ENCODE data around the gene MRRF.
A peak's percentile ranks its signal among the peaks of the same experiment; 100 is the strongest.

The MRRF gene

DNA sequence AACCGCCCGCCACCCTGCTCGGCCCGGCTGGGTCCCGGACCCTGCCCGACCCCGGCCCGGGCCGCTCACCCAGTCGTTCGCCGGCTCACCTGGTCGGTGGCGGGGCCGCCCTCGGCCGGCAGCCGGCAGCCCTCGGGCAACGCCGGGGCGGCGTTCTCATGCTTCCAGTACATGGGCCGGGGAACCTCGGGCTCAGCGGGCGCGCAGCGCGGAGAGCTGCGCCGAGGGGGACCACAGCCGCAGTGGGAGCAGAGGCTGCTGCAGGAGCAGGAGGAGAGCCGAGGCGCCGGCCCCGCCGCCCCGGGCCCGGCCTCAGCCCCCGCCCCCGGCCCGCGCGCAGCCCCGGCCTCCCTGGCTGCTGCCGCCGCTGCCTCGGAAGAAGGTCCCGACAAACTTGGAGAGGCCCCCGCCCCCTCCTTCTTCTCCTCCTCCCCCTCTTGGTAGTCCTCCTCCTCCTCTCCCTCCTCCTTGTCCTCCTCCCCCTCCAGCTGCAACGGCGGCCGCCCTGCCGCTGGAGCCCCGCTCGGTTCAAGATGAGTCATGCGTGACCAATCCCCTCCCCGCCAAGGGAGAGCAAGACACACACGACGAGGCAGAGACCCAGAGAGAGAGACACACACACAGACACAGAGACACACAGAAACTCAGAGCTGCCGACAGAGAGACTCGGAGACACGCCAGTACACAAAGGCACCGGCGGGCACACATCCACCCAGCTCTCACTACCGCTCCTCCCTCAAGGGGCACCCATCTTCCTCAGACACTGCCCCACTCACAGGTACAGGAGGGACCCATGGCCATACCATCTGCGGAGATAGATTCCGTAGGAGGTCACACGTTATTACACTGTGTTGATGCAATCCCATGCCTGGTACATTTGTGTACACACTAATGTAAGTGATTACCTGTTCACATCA lies 35.9 kb upstream of the MRRF start, which contains the start of gene LHX6:
TSS of gene LHX6 (minus strand) at position 390 of the 917 bp plus-strand sequence. CDS start at position 173, 217 bp downstream.
- no peak for DNase-seq

DNA sequence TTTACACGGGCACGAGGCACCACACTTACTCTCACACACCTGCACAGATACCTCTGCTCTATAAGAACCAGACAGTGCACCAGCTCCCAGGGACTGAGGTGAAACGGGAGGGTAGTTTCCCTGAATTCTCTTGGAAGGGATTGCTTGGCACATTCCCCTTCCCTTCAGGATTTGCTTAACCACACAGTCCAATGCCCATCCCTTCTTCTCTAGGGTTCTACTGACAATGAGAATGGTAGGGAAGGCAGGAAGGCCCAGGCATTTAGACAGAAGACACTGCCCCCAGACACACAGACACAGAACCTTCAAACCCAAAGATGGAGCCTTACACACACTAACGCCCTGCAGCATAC lies 35.2 kb upstream of the MRRF start:
- DNase-seq: no peak

DNA sequence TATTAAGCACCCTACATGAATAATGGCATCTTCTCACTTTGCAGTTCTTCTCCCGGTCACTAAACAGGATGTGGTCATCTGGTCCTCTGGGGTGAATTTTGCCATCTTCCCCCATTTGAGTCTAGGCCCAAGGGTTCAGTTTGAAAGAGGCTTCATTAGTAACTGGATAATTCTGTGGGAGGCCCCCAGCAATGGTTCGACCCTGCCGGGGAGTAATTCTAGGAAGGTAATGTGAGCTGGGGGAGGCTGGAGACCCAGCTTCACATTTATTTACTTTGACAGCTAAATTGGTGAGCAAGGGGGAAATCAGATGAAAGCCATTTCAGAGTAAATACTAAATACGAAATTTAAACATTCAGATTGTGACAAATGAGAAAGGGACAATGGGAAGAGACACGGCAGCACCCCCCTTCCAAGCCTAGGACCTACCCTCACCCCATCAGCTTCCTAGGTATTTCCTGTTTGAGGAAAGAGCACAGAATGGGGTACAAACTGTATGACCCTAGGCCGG lies 31.8 kb upstream of the MRRF start:
- DNase-seq: no peak

DNA sequence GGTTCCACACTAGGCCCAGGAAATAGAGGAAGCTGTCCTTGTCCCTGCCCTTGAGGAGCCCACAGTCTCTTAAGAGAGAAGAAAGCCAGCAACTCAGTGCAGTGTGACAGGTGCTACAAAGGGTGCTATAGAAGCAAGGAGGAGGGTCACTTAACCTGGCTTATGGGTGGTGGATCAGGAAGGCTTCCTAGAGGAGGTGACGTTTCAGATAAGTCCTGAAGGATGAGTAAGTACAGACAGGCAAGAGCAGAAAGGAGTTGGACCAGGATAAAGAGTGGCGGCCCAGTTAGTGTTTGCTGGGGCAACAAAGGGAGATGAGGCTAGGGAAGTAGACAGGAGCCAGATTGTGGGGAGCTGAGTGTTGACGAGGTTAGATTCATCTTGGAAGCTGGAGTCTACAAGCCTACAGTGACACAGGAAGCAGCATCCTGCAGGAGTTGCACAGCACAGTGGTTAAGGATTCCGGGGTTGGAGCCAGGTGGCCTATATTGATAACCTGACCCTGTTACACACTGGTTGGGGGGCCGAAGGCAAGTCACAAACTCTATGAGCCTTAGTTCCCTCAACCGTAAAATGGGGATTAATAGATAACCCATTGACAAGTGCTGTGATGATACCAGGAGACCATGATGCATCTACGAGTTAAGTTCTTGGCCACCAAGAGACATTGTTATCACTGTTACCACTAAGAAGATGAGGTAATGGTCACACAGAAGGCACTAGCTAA lies 30.5 kb upstream of the MRRF start:
- DNase-seq: no peak

DNA sequence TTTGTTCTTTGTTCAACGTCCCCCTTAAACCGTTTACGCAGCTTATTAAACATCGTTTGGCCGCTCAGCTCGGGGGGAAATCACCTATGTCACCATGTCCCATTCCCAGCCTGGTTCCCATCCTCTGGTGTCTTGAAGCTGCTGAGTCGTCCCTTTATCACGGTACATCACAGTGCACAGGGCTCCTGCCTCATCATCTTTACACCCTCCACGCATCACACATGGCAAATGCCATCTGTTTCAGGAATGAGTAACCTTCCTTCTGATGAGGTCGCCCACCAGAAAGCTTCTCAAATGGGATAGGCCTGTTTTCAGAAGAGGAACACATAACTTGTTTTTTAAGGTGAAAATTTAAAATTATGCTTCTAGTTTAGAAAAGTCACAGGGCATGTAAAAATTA lies 28.0 kb upstream of the MRRF start:
- no peak for DNase-seq

DNA sequence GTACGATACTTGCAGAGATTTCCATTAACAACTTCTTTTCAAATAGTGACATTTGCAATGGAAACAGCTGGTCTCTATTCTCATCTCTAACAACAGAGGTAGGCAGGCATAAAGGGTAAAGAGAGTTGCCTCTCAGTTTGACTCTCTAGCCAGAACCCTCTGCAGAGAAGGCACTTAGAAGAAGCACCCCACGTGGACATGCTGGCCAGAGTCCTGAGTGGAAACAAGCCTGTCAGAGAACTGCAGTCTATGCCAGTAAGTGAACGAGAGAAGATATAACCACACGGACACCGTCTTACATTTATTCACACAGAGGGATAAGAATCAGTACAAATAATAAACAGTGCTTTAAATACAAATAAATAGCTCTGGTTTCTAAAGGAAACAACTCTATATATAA lies 25.0 kb upstream of the MRRF start:
- DNase-seq: no peak

DNA sequence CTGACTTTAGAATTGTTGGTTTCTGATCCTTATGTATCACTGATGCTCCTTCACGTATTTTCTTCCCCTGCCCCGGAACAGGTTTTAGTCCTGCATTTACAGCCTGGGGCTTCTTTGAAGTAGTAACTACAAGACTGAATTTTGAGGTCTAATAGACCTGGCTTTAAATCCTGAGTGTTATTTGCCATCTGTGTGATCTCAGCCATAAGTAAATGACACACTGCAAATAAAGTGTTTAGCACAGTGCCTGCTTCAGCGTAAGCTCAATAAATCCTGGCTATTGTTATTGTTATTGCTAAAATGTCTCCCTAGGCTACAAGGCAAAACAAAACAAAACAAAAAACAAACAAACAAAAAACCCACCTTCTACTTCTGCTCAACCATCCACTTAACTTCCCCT lies 20.3 kb upstream of the MRRF start:
- DNase-seq: no peak

DNA sequence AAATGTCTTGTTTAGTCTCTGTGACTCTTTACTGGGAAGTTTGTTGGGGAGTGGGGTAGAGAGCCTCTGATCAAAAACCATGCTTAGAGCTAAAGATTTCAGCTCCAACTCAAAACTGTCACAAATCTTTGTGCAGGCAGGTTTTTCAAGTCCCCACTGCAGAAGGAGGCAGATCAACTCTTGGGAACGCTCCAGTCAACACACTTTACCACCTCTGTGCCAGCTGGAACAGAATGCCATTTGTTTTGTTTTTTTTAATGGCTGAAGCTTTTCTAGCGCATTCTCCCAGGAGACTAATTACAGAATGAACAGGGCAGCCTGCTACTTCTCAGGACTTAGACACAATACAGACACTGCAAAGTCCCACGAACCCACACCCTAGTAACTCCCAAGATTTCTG lies 18.0 kb upstream of the MRRF start:
- no peak for DNase-seq

DNA sequence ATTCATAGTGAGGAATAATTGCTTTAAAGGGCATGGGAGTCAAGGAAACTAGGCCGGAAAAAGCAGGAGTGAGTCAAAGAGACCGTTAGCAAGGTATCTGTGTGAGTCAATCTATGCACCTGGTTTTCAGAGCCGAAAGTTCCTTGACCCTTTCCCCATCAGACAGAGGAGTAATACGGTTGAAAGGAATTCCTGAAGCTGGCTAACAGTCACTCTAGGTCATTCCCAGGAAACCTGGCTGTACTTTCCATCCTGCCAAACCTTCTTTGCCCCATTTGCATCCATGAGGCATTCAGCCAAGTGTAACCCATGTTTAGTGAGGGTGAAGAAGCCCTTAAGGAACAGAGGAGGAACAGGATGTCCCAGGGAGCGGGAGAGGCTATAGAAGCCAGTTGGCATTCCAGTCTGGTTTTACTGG lies 16.2 kb upstream of the MRRF start:
- no peak for DNase-seq

DNA sequence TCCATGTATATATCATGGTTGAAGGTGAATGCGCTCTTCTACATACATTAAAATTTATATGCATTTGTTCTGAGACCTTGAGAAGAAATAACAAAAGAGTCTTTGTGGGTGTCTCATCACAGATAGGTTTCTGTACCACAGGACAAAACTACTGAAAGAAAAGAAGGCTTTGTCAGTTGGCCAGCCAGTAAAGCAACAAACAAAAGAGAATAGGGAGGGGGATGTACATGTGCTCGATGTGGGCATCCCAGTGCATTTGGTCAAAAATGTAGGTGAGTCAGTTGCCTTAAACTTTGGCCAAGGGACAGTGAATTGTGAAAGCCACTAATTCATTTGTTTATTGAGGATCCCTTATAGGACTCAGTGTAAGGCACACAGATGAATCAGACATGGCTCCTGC lies 13.3 kb upstream of the MRRF start:
- no peak for DNase-seq

DNA sequence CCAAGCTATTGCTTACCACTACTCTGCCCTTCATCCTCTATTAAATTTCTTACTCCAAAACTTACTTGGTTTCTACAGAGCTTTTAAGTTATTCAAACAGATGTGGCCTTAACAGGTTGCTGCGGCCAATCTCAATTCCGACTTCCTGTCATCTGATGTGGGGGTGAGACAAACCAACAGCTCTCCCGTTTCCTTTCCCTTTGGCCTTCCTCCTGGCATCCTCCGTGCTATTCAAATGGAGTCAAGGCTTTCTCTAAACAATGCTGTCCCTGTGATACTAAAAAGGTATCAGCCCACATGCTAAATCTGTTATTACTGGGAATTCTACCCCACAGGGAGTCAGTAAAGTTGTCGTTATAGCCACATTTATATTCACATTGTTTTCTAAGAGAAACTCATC lies 11.9 kb upstream of the MRRF start:
- DNase-seq: no peak

DNA sequence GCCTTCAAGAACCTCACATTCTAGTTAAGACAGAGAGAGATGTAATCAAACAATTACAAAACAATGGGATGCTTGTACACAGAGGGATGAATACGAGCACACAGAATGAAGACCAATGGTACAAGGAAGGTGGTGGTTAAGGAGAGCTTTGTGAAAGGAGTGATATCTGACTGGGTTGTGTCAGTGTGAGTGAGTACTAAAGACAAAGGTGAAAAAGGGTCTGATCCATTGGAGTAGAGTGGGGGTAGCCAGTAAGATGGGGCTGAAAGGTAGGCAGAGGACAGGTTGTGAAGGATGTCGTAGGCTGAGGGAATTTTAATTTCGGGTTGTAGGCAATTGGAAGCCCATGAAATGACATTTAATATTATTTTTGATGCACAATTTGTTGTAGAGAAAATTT lies 9.9 kb upstream of the MRRF start:
- DNase-seq: no peak

DNA sequence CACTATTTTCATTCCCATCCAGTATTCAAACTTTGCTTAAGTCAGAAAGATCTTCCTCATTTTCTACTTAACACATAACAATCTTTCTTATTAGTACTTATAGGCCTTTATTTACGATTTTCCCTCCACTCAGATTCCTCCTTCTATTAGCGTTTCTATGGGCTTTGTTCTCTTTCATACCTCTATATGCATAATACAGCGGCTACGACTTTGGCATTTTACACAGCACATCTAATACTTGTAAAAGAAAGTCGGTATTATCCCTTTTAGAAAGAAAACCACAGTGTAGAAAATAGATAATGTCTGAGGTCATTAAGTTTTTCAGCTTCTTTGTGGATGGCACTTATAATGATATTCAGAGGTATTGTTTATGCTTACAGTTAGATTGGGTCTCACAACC lies 8.5 kb upstream of the MRRF start:
- no peak for DNase-seq

DNA sequence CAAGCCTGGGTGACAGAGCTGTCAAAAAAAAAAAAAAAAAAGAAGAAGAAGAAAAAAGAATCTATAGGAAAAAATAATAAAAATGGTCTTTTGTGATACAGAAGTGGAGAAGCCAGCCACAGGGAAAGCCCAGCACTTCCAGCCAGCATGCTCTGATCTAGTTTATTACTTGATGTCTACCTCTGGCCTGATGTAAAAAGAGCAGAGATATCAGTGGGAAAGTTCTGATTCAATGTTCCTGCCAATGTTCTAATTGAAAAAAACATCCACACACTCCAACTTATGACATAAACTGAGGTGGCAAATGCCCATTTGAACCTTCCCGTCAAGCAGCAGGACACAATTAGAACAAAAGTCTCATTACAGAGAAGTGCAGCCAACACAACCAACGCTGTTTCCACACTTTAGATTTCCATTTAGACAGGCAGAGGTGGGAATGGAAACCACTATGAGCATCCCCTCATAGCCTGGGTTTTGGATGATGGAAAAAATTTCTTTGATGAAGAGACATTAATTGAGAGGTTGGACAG lies 5.7 kb upstream of the MRRF start:
- DNase-seq: no peak

DNA sequence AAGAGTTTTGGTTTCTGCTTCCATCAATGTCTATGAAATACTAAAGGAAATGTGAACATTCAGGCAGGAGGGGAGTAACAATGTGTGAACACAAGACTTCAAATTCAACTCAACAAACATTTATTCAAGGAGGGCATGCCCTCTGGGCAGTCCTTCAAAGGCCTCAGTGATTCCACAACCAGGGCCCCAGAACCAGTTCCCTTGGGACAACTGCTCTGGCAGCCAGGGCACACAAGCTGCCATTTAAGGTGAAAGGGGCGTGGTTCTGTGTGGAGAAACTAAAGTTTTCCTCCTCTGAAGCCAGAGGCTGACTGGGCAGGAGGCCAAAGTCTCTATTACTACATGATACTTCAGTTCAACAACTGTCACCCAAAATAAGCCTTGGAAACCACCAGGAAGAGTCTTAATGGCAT lies 3.2 kb upstream of the MRRF start:
- no peak for DNase-seq

DNA sequence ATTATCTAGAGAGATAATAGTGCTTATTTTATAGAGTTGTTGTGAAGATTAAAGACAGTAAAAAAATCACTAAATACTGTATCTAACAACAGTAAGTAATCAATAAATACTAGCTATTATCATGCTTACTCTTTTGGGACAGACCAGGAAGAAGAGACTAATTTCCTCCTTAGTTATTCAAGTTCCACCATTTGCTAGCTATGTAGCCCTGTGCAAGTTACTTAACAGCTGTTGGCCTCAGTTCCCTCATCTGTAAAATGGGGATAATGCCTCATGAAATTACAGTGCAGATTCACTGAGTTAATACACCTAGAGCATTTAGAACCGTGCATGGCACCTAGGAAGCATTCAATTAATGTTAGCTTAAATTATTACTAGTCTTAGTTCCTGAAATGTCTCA lies 2.6 kb upstream of the MRRF start:
- DNase-seq: no peak

DNA sequence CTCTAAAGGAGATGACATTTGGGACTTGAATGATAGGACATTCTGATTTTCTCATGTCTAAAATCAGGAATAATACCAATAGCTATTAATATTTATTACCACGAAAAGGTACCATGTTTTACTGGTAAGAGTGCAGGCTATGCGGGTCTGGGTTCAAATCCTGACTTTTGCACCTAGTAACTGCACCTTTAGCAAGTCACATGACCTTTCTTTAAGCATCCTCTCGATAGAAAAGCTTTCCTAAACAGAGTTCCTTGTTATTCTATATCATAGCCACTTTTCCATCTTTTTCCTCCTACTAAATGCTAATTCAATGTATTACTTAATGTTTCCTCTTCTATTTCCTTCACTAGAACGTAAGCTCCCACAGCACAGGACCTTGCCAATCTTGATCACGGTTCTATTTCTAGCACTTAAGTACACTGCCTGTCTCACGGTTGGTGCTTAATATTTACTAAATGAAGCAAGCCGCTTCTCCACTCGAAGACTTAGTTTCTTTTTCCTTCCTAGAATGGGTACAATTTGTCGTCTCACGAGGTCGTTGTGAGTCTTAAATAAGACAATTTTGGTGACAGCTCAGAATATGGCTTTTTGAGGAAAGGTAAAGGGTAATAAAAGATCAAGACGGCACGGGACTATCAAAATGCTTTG lies 858 bp upstream of the MRRF start:
- peak; percentile 17 to 36 for DNase-seq

DNA sequence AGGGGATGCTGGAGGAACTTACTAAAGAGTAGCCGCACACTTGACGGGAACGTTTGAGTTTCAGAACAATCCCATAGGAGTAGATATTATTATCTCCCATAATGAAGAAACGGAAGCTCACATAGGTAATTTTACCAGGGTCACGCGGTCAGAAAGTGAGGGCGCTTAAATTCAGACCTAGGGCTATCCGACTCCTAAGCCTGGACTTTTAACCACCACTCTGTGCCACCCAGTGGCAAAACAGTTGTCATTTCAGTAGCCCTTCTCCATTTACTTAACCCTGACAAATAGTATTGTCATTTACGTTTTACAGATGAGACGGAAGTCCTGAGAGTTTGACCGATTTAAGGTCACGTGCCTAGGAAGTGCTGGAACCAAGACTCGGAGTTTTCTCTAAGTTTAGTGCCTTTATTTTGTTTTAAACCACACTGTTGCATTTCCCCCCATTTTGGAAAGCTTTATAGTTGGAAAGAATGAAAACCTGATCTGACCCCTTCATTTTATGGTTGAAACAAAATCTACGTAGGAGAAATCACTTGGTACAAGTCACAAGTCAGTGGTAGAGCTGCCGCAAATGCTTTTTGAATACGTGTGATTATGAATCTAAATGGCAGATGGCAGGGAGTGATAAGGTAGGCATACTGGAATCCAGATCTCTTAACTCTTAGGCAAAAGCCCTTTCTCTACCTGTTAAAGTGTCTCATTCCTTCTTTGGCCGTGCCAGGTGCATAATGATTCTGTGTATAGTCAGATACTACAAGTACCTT lies 650 bp downstream of the MRRF start:
- DNase-seq: peak; percentile 52 to 65

DNA sequence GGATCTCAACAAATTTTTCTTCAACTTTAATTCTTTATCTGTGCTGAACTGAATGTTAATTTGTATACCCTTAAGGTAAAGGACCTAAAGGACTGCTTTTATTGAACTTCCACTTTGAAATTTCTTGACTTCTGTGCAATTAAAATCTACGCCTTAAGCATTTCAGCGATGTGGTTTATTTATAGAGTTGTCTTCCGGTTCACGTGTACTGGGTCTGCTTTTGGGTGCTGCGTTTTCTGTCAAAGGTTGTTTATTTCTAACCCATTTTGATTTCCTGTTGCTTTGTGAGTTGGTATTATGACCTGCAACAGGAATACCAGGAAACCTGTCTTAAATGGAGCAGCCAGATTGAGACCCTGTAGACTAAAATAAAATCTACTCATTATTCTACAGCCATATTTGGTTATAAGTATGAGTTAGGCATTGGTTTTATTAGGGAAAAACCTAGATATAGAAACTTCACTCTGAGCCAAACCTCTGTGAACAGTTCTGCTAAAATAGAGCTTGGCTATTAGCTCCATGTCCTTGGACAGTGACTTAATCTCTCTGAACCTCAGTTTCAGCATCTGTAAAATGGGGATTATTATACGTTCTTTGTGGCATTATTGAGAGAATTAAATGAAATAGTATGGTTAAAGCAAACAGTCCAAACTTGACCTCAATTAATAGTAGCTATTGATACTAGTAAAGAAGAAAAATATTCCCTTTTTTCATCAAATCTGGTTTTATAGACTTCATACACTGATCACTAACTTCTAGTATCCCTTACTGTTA lies 3.5 kb downstream of the MRRF start:
- no peak for DNase-seq

DNA sequence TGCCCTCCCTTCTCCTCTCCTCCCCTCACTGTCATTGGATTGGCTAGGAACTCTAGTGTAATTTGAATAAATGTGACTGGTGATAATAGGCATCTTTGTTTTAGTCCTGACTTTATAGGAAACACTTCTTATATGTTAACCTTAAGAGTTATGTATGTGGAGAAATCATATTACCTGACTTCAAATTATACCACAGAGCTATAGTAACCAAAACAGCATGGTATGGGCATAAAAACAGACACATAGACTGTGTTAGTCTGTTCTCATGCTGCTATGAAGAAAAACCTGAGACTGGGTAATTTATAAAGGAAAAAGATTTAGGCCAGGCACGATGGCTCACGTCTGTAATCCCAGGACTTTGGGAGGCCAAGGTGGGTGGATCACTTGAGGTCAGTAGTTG lies 9.4 kb downstream of the MRRF start:
- DNase-seq: no peak

DNA sequence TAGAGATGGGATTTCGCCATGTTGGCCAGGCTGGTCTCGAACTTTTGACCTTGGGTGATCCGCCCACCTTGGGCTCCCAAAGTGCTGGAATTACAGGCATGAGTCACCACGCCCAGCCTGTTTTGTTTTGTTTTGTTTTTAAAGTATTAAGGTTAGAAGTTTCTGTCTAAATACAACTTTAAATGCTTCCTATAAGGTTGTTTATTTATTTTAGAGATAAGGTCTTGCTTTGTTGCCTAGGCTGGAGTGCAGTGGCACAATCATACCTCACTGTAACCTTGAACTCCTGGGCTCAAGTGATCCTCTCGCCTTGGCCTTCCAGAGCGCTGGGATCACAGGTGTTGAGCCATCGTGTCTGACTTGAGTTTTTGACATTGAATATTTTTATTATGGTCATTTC lies 11.4 kb downstream of the MRRF start:
- DNase-seq: peak in 1 of 2 donors; percentile 8

Measured in inflammatory macrophage treated with lipopolysaccharide for 1 hour (primary cell).